Esophagus squamous epithelium (tissue), 4 donors: ENCODE data around the gene KRTAP10-11.

Experiments
- POLR2A ChIP-seq, 4 donors: fragments of 450-650 bp; IDR thresholded peaks; one replicate each; pipeline ENCODE4 v1.6.1; 2017; ENCODE audit warnings: antibody characterized with exemption in 4 of 4, mild to moderate bottlenecking in 4 of 4, moderate library complexity in 3 of 4
- TF ChIP-seq, protein P1 (sequence below), 6 experiments: fragments of 450-650 bp in 4 of 6; fragments of 200-600 bp in 2 of 6; sonication (generic) in 2 of 6; IDR thresholded peaks; one replicate each; pipeline ENCODE4 v1.5.1; 2016 to 2019; ENCODE audit warnings: antibody characterized with exemption in 6 of 6, mild to moderate bottlenecking in 4 of 6, moderate library complexity in 4 of 6

DNA sequence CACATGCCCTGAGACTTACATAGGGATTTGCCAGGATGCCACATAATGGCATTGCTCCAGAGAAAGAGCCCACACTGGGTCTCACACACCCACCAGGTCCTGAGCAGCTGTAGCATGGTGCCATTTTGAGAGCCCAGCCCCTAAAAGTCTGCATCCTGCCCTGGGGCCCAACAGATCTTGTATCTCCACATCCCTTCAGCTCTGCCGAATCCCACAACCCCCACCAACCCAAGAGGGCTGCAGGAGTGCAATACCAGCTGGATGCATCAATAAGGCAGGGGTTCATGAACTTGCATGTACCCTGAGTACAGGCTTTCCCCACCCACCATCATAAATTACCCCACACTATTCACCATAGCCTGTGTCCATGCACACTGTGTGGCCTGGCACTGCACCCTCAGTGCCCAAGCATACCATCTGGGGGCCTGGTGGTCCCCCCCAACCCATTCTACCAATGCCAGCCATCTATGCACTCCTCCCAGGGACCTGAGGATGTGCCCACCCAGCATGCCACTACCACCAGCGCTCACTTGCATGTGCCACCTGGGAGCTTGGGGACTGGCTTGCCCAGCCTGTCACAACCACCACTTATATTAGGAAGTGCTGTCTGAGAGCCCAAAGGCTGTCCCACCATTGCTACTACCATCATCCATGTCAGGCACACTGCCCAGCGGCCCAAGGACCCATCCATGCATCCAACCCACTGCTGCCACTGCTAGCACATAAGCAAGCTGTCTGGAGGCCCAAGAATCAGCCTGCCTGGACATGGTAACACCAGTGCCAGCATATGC, 24.6 kb downstream of the KRTAP10-11 start:
- no peak for TF ChIP-seq POLR2A (IDR thresholded peaks at IDR 0.05)
- TF ChIP-seq, protein P1, sequence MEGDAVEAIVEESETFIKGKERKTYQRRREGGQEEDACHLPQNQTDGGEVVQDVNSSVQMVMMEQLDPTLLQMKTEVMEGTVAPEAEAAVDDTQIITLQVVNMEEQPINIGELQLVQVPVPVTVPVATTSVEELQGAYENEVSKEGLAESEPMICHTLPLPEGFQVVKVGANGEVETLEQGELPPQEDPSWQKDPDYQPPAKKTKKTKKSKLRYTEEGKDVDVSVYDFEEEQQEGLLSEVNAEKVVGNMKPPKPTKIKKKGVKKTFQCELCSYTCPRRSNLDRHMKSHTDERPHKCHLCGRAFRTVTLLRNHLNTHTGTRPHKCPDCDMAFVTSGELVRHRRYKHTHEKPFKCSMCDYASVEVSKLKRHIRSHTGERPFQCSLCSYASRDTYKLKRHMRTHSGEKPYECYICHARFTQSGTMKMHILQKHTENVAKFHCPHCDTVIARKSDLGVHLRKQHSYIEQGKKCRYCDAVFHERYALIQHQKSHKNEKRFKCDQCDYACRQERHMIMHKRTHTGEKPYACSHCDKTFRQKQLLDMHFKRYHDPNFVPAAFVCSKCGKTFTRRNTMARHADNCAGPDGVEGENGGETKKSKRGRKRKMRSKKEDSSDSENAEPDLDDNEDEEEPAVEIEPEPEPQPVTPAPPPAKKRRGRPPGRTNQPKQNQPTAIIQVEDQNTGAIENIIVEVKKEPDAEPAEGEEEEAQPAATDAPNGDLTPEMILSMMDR (IDR thresholded peaks at IDR 0.05): no peak
